K562 (cell line): ENCODE results near the gene RGL4. TPM values are rescaled to one million over a fixed set of nuclear protein-coding genes. Genes with fewer than 3 reads are reported as not detected.

Source experiments
- BRF2 ChIP-seq: IDR thresholded peaks from 3 replicates; pipeline ENCODE4 v1.6.1; 2011; ENCODE audit warnings: borderline replicate concordance, mild to moderate bottlenecking; ENCODE audit not compliant: insufficient read length, insufficient read depth
- HINFP ChIP-seq: fragments of 450-650 bp; conservative IDR thresholded peaks from 2 replicates; pipeline ENCODE4 v1.6.1; 2016; ENCODE audit warnings: missing genetic modification characterization, low read depth, mild to moderate bottlenecking, control low read depth, missing compliant biosample characterization
- MLLT1 ChIP-seq, 2 experiments: fragments of 450-650 bp; IDR thresholded peaks; 2 replicates each; pipeline ENCODE4 v1.6.1; 2016
- RERE ChIP-seq: sonication (generic); formaldehyde crosslinking; IDR thresholded peaks from 2 replicates; pipeline ENCODE4 v1.8.0; 2023; ENCODE audit warnings: missing genetic modification reagents, mild to moderate bottlenecking, borderline replicate concordance
- TAL1 ChIP-seq: fragments of 450-650 bp; IDR thresholded peaks from 2 replicates; pipeline ENCODE4 v1.6.1; 2016; ENCODE audit warnings: mild to moderate bottlenecking
- ZBTB8A ChIP-seq: fragments of 450-650 bp; IDR thresholded peaks from 2 replicates; pipeline ENCODE4 v1.6.1; 2018; ENCODE audit warnings: mild to moderate bottlenecking, moderate library complexity; ENCODE audit not compliant: partially characterized antibody
- ZFP36 ChIP-seq: fragments of 150-350 bp; IDR thresholded peaks from 2 replicates; pipeline ENCODE4 v1.6.1; 2018; ENCODE audit warnings: low read length, low read depth; ENCODE audit not compliant: partially characterized antibody
- ZNF318 ChIP-seq, 2 experiments: fragments of 450-650 bp; IDR thresholded peaks; 2 replicates each; pipeline ENCODE4 v1.6.1; 2016; ENCODE audit warnings: mild to moderate bottlenecking in 2 of 2, borderline replicate concordance in 1 of 2, low read depth in 1 of 2, moderate library complexity in 1 of 2
- ZNF695 ChIP-seq: fragments of 450-650 bp; formaldehyde crosslinking; IDR thresholded peaks from 2 replicates; pipeline ENCODE4 v1.4.0; 2020; ENCODE audit warnings: mild to moderate bottlenecking, moderate library complexity
- polyA plus RNA-seq, 8 experiments: library from polyadenylated mRNA; depleted of rRNA in 4 of 8; stranded (reverse) in 5 of 8; unstranded in 3 of 8; fragments of >200 nt; fragmentation: Nextera tagmentation in 2 of 8; fragmentation: Illumina TruSeq in 1 of 8; extraction: Ambion mirVana in 2 of 8; extraction: Trizol in 1 of 8; gene quantifications; 2 replicates each; pipeline versions ENCODE4 v1.2.1 to v1.2.3, GENCODE V29; 2011 to 2014; ENCODE audit warnings: inconsistent platforms in 1 of 8, missing spikeins in 1 of 8
- total RNA-seq, 7 experiments: library from RNA; depleted of rRNA in 6 of 7; stranded (reverse); fragments of >200 nt in 6 of 7; fragmentation: Illumina TruSeq in 2 of 7; extraction: Trizol in 2 of 7; gene quantifications; 2 replicates each; pipeline versions ENCODE4 v1.2.1 to v1.2.3, GENCODE V29; 2011 to 2021; ENCODE audit warnings: low replicate concordance in 1 of 7

The RGL4 gene
- total and polyA plus RNA-seq, 9 of the 15 experiments (the other 6 are each of a cell fraction or from before 2014, with no cell fraction given): not detected

GRCh38 chr22:23744485-23744884, 53.7 kb downstream of the RGL4 start (continued):
- TF ChIP-seq ZNF318 (IDR thresholded peaks at IDR 0.05; ENCODE audit: borderline replicate concordance in 1 of 2, low read depth in 1 of 2) (no peak), ZBTB8A (no peak), TAL1 (no peak), ZNF695 (CRISPR knock-in tag) (no peak), RERE (no peak), HINFP (no peak), ZFP36 (no peak), BRF2 (no peak), MLLT1 (IDR thresholded peaks at IDR 0.05) (no peak)
